ENCODE results near the gene MEOX1. TPM values are rescaled to one million over a fixed set of nuclear protein-coding genes. Genes with fewer than 3 reads are reported as not detected.

Gene MEOX1
- total RNA-seq, 2 donors from 2014 or later: 3.4 to 6.1 TPM

DNA sequence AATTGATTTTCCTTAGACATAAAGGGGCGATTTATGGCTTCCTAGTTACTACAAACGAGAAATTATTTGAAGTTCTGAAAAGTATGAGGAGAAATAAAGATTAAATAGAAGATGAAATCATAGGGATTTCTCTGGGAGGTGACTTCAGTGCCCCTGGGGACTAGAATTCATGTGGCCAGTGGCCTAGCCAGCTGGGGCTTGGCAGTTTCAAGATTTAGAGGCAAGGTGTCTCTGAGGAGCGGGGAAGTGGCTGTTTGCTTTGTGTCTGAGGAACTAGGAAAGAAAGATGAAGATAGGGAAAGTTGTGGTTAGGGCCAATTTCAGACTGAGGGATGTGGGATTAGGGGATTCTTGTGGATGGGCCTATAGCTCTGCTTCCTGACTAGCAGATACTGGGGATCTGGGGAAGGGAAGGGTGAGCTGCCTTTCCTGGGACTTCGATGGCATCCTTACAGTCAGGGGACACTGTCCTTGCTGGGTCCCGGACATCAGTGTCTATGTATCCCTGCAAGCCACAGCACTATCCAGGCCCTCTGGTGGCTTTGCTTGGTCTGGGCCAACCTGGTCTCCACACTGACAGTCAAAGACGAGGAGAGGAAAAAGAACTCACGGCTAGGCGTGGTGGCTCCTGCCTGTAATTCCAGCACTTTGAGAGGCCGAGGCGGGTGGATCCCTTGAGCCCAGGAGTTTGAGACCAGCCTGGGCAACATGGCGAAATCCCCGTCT is 22.4 kb upstream of the MEOX1 start:
- intact Hi-C loops (cut with DNase I): no loop called here
- no peaks in the 10 kb centered on the region for H3K36me3 ChIP-seq
- H3K9me3 ChIP-seq: no peaks in the 10 kb centered on the region
- no peaks in the 10 kb centered on the region for H3K4me1 ChIP-seq (replicated peaks)
- TF ChIP-seq POLR2AphosphoS5 (IDR thresholded peaks at IDR 0.05): no peak
- no peak for TF ChIP-seq POLR2A (IDR thresholded peaks at IDR 0.05)
- no peak for TF ChIP-seq CTCF (IDR thresholded peaks at IDR 0.05)
- no peak for DNase-seq (ENCODE audit: low spot score)
- no peaks in the 10 kb centered on the region for H3K27me3 ChIP-seq (replicated peaks; ENCODE audit: insufficient read depth)
- H3K27ac ChIP-seq: no peak overlapping the region
- H3K4me3 ChIP-seq: no peak overlapping the region
- WGBS: 94% methylated on average over 12 of the region's 12 CpGs

- Histone ChIP-seq H3K9me3 (no peaks in the 10 kb centered on the region), H3K4me1 (replicated peaks) (no peaks in the 10 kb centered on the region), H3K27ac (no peak overlapping the region), H3K36me3 (no peaks in the 10 kb centered on the region), H3K27me3 (replicated peaks; ENCODE audit: insufficient read depth) (no peaks in the 10 kb centered on the region), H3K4me3 (no peak overlapping the region)
- TF ChIP-seq CTCF (IDR thresholded peaks at IDR 0.05) (no peak), POLR2A (IDR thresholded peaks at IDR 0.05) (no peak)
- 88% methylated on average over 10 of the region's 10 CpGs for WGBS
- DNase-seq (ENCODE audit: low spot score): no peak
- intact Hi-C loops (cut with DNase I): no loop called here
Measured at GRCh38 chr17:43680461-43680860, 18.7 kb upstream of the MEOX1 start.

DNA sequence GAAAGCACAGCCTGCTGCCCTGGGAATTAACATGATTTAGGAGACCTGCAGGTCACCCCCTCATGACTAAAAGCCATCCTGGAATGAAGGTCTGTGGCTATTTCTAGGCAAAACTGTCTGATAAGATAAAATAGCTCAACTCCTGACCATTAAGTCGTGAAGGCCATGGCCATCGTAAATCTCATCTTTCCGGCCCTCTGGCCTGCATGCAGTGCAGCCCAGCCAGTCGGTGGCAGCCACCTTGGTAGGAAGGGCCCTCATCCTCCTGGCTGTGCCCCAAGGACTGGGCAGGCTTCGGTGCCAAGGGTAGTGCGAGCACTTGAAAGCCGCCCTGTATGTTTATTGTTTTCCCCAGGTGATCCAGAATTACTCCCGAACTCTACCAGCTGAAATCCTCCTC is 18.2 kb upstream of the MEOX1 start:
- no peak for DNase-seq (ENCODE audit: low spot score)
- H3K4me3 ChIP-seq: no peak overlapping the region
- no peak overlapping the region for H3K27ac ChIP-seq
- no peaks in the 10 kb centered on the region for H3K4me1 ChIP-seq (replicated peaks)
- TF ChIP-seq POLR2A (IDR thresholded peaks at IDR 0.05) (no peak), CTCF (IDR thresholded peaks at IDR 0.05) (no peak), POLR2AphosphoS5 (IDR thresholded peaks at IDR 0.05) (no peak)
- intact Hi-C loops (cut with DNase I): no loop called here
- WGBS: 77% methylated on average over 8 of the region's 8 CpGs
- H3K27me3 ChIP-seq (replicated peaks; ENCODE audit: insufficient read depth): no peaks in the 10 kb centered on the region
- no peaks in the 10 kb centered on the region for H3K36me3 ChIP-seq
- H3K9me3 ChIP-seq: no peaks in the 10 kb centered on the region

- H3K9me3 ChIP-seq: no peaks in the 10 kb centered on the region
- no peak for DNase-seq (ENCODE audit: low spot score)
- intact Hi-C loops (cut with DNase I): no loop called here
- no peak overlapping the region for H3K27ac ChIP-seq
- WGBS: 74% methylated on average over 4 of the region's 4 CpGs
- no peaks in the 10 kb centered on the region for H3K36me3 ChIP-seq
- TF ChIP-seq CTCF (IDR thresholded peaks at IDR 0.05) (no peak), POLR2AphosphoS5 (IDR thresholded peaks at IDR 0.05) (no peak)
- no peaks in the 10 kb centered on the region for H3K4me1 ChIP-seq (replicated peaks)
- H3K4me3 ChIP-seq: no peak overlapping the region
- H3K27me3 ChIP-seq (replicated peaks; ENCODE audit: insufficient read depth): no peaks in the 10 kb centered on the region
Measured at GRCh38 chr17:43679401-43679800, 17.7 kb upstream of the MEOX1 start.

GRCh38 chr17:43676471-43676870 is 14.7 kb upstream of the MEOX1 start:
- H3K9me3 ChIP-seq: no peaks in the 10 kb centered on the region
- no peak overlapping the region for H3K27ac ChIP-seq
- intact Hi-C loops (cut with DNase I): no loop called here
- H3K36me3 ChIP-seq: no peaks in the 10 kb centered on the region
- no peaks in the 10 kb centered on the region for H3K4me1 ChIP-seq (replicated peaks)
- DNase-seq (ENCODE audit: low spot score): no peak
- no peak for TF ChIP-seq POLR2A (IDR thresholded peaks at IDR 0.05)
- TF ChIP-seq POLR2AphosphoS5 (IDR thresholded peaks at IDR 0.05): no peak
- no peak for TF ChIP-seq CTCF (IDR thresholded peaks at IDR 0.05)
- 84% methylated on average over 3 of the region's 3 CpGs for WGBS
- H3K4me3 ChIP-seq: no peak overlapping the region
- no peaks in the 10 kb centered on the region for H3K27me3 ChIP-seq (replicated peaks; ENCODE audit: insufficient read depth)

Data from prostate gland (tissue), 2 donors.